Smooth muscle cell of bladder (primary cell): Measurements from ENCODE around the gene ST8SIA4. TPM values are rescaled to one million over a fixed set of nuclear protein-coding genes. Genes with fewer than 3 reads are reported as not detected.

ENCODE experiments used
- total RNA-seq: library from RNA; depleted of rRNA; stranded (reverse); fragments of >200 nt; gene quantifications from 2 replicates; pipeline ENCODE4 v1.2.3, GENCODE V29; 2014

The ST8SIA4 gene
- total RNA-seq = 0.28 and 0.37 TPM in 2 replicates

GRCh38 chr5:100903039-100903887 lies at the start of gene ST8SIA4:
ST8SIA4 (minus strand) TSS chr5:100903282; CDS start chr5:100902955, 327 bp downstream.

